ENCODE results near the gene RPS6KA4.
A peak's percentile ranks its signal among the peaks of the same experiment; 100 is the strongest.
"Not testable (repeated sequence)": the region's sequence is repeated elsewhere in the genome, so short reads cannot be mapped to it uniquely, and the experiment has no call there.

Gene RPS6KA4

GRCh38 chr11:64358907-64359711 lies at the start of gene RPS6KA4:
Gene RPS6KA4 (plus strand): TSS chr11:64359162. CDS start chr11:64359236, 74 bp downstream.
- DNase-seq: peak; percentile 63

GRCh38 chr11:64312947-64313346 lies 46.0 kb upstream of the RPS6KA4 start:
- DNase-seq: no peak

- DNase-seq: no peak
Measured at GRCh38 chr11:64313491-64314145, 45.3 kb upstream of the RPS6KA4 start.

- DNase-seq: no peak
Measured at GRCh38 chr11:64314146-64314804, 44.7 kb upstream of the RPS6KA4 start.

GRCh38 chr11:64314805-64315561 lies 44.0 kb upstream of the RPS6KA4 start:
- DNase-seq: no peak

- DNase-seq: not testable (repeated sequence)
Measured at GRCh38 chr11:64315667-64316526, 43.1 kb upstream of the RPS6KA4 start.

GRCh38 chr11:64316672-64317324 lies 42.2 kb upstream of the RPS6KA4 start:
- DNase-seq: no peak

- DNase-seq: peak; percentile 94
Measured at GRCh38 chr11:64317325-64317960, 41.5 kb upstream of the RPS6KA4 start, which contains the start of gene TRMT112. Gene TRMT112 (minus strand): TSS chr11:64317559. CDS start chr11:64317526, 33 bp downstream.

GRCh38 chr11:64317961-64318765 lies 40.8 kb upstream of the RPS6KA4 start, which contains the start of gene PRDX5:
Gene PRDX5 (plus strand): TSS chr11:64318121. CDS start chr11:64318216, 95 bp downstream.
- peak; percentile 94 for DNase-seq

- no peak for DNase-seq
Measured at GRCh38 chr11:64318766-64319761, 39.9 kb upstream of the RPS6KA4 start.

- DNase-seq: no peak
Measured at GRCh38 chr11:64320556-64320955, 38.4 kb upstream of the RPS6KA4 start.

GRCh38 chr11:64321026-64321425 lies 37.9 kb upstream of the RPS6KA4 start:
- DNase-seq: no peak

GRCh38 chr11:64321533-64321932 lies 37.4 kb upstream of the RPS6KA4 start:
- DNase-seq: no peak

- DNase-seq: no peak
Measured at GRCh38 chr11:64322925-64323260, 36.1 kb upstream of the RPS6KA4 start.

GRCh38 chr11:64323373-64323772 lies 35.6 kb upstream of the RPS6KA4 start:
- no peak for DNase-seq

GRCh38 chr11:64323984-64324383 lies 35.0 kb upstream of the RPS6KA4 start:
- DNase-seq: not testable (repeated sequence)

- no peak for DNase-seq
Measured at GRCh38 chr11:64324692-64325469, 34.1 kb upstream of the RPS6KA4 start.

- DNase-seq: no peak
Measured at GRCh38 chr11:64327375-64327774, 31.6 kb upstream of the RPS6KA4 start.
